Measurements from ENCODE around the gene INTS4.
"Not testable (repeated sequence)": the region's sequence is repeated elsewhere in the genome, so short reads cannot be mapped to it uniquely, and the experiment has no call there.

DNA sequence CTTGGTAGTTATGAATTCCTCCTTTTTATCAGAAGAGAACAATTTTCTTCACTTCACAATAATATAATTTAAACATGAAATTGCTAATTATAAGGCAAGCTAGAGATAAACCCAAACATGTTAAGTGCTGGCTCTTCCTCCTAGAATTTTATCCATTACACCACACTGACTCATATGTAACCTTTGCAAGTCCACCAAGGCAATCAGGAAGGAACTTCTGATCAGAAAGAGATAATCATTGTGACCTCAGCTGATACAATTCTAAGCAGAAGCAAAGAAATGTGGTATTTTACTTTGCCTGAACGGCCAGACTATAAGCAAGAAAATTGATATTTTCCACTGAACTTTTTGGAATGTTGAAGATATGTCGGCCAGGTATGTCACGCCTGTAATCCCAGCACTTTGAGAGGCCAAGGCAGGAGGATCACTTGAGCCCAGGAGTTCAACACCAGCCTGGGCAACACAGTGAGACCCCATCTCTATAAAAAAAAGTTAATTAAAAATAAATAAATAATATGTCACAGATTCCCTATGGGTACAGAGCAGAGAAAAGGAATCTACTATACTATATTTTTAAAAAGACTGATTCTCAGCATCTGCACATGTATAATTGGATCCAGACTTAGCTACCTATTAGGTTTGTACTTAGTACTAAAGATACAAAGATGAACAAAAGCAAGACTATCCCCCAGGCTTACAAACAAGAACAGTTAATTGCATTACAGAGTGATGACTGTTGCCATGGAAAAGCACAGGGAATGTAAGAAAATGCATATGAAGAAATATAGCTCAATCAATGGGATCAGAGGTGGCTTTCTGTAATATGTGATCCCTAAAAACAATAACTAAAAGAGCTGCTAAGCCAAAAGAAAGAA lies 63.9 kb downstream of the INTS4 start:
- TF ChIP-seq JUND (IDR thresholded peaks at IDR 0.05; ENCODE audit: low read length); CHD2 (IDR thresholded peaks at IDR 0.05; ENCODE audit: low read length); JUN (IDR thresholded peaks at IDR 0.05; ENCODE audit: low read depth, low read length); CTCF (IDR thresholded peaks at IDR 0.05; ENCODE audit: control extremely low read depth in 1 of 3, insufficient read depth in 1 of 3, low read depth in 1 of 3, low read length in 3 of 3); POLR2AphosphoS5 (IDR thresholded peaks at IDR 0.05; ENCODE audit: low read depth, low read length); RAD21 (IDR thresholded peaks at IDR 0.05 in 1 of 2, conservative IDR thresholded peaks at IDR 0.05 in 1 of 2; ENCODE audit: low read depth in 2 of 2, low read length in 2 of 2); NRF1 (IDR thresholded peaks at IDR 0.05; ENCODE audit: low read depth, low read length); PHF8 (conservative IDR thresholded peaks at IDR 0.05; ENCODE audit: low read depth, low read length); POLR2A (IDR thresholded peaks at IDR 0.05; ENCODE audit: control extremely low read depth in 1 of 2, low read depth in 2 of 2, low read length in 2 of 2); CREB1 (IDR thresholded peaks at IDR 0.05); EZH2 (IDR thresholded peaks at IDR 0.05; ENCODE audit: low read depth, low read length, severe bottlenecking): not testable (repeated sequence)
- TF ChIP-seq, protein P1, sequence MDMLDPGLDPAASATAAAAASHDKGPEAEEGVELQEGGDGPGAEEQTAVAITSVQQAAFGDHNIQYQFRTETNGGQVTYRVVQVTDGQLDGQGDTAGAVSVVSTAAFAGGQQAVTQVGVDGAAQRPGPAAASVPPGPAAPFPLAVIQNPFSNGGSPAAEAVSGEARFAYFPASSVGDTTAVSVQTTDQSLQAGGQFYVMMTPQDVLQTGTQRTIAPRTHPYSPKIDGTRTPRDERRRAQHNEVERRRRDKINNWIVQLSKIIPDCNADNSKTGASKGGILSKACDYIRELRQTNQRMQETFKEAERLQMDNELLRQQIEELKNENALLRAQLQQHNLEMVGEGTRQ (IDR thresholded peaks at IDR 0.05; ENCODE audit: low read length): not testable (repeated sequence)
